Measurements from ENCODE around the gene PTPRD.

The PTPRD gene

DNA sequence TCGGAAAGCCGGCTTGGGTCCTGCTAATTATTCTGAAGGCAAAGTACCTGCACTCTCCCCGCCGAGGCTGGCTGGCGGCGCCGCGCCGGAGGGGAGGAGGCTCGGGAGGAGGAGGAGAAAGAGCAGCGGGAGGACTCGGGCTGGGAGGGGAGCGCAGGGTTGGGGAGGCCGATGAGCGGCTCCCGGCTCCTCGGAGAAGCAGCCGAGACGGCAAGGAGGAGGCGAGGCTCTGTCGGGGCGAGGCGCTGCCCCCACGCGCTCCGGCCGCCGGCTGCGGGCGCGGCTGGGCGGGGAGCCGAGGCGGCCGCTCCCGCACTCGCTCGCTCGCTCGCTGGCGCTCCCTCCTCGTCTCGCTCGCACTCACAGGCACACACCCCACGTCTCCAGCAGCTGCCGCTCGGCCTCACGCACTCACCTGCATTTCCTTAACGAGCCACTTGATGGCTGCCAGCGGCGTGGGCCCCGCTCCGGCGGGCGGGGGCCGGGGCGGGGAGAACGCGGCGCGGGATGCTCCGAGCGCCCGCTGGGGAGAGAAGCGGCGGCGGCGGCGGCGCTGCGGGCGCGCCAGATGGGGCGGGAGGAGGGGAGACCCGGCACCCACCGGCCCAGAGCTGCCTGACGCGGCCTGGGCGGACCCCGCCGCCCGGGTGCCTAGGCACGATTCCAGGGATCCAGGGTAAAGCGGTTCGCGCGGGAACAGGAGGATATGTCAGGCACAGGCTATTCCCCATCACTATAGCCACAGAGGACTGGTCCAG lies at the start of gene PTPRD:
TSS of gene PTPRD (minus strand) at position 362 of the 758 bp plus-strand sequence.
- Histone ChIP-seq H3K4me3 (ENCODE audit: low read length) (peak within 1 kb of the TSS; percentile 65), H3K9me3 (ENCODE audit: control insufficient read depth, low read depth, low read length) (no peaks in the 10 kb centered on the region), H3K4me1 (ENCODE audit: control insufficient read depth, low read depth, low read length) (peaks cover 9% of the 10 kb centered on the region), H3K27ac (ENCODE audit: low read length) (no peak within 1 kb of the TSS), H3K27me3 (ENCODE audit: control insufficient read depth, insufficient read depth, low read length) (peaks cover 42% of the 10 kb centered on the region), H3K9ac (ENCODE audit: low read length) (peak within 1 kb of the TSS; percentile 1), H3K36me3 (ENCODE audit: control insufficient read depth, low read depth, low read length) (no peaks in the 10 kb centered on the region)

- Histone ChIP-seq H3K4me3 (ENCODE audit: low read length) (no peak overlapping the region), H3K27me3 (ENCODE audit: control insufficient read depth, insufficient read depth, low read length) (no peaks in the 10 kb centered on the region), H3K36me3 (ENCODE audit: control insufficient read depth, low read depth, low read length) (no peaks in the 10 kb centered on the region), H3K9me3 (ENCODE audit: control insufficient read depth, low read depth, low read length) (no peaks in the 10 kb centered on the region), H3K27ac (ENCODE audit: low read length) (no peak overlapping the region), H3K9ac (ENCODE audit: low read length) (no peak overlapping the region), H3K4me1 (ENCODE audit: control insufficient read depth, low read depth, low read length) (no peaks in the 10 kb centered on the region)
Observed at GRCh38 chr9:10661994-10662393, 49.2 kb upstream of the PTPRD start.

GRCh38 chr9:10661376-10661775 lies 48.6 kb upstream of the PTPRD start:
- Histone ChIP-seq H3K36me3 (ENCODE audit: control insufficient read depth, low read depth, low read length) (no peaks in the 10 kb centered on the region), H3K4me1 (ENCODE audit: control insufficient read depth, low read depth, low read length) (no peaks in the 10 kb centered on the region), H3K27me3 (ENCODE audit: control insufficient read depth, insufficient read depth, low read length) (no peaks in the 10 kb centered on the region), H3K9ac (ENCODE audit: low read length) (no peak overlapping the region), H3K9me3 (ENCODE audit: control insufficient read depth, low read depth, low read length) (no peaks in the 10 kb centered on the region), H3K27ac (ENCODE audit: low read length) (no peak overlapping the region), H3K4me3 (ENCODE audit: low read length) (no peak overlapping the region)

DNA sequence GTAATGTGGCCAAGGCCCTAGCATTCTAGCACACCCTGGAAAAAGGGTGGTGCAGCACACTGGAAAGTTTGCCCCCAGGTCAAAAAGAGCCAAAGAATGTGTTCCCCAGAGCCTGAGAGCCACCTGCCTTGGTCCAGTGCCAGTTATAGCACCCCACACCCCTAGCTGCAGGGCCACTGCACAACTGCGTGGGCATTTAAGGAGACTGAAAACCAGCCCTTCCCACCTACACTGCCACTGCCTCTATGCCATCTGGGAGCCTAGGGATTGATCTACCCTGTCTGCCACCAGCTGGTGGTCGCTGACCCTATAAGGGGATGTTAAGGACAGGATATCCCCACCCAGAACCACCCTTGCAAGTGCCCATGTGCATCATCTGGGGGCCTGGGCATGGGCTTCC lies 38.2 kb upstream of the PTPRD start:
- Histone ChIP-seq H3K36me3 (ENCODE audit: control insufficient read depth, low read depth, low read length) (no peaks in the 10 kb centered on the region), H3K27me3 (ENCODE audit: control insufficient read depth, insufficient read depth, low read length) (no peaks in the 10 kb centered on the region), H3K9ac (ENCODE audit: low read length) (no peak overlapping the region), H3K27ac (ENCODE audit: low read length) (no peak overlapping the region), H3K4me3 (ENCODE audit: low read length) (no peak overlapping the region), H3K9me3 (ENCODE audit: control insufficient read depth, low read depth, low read length) (no peaks in the 10 kb centered on the region), H3K4me1 (ENCODE audit: control insufficient read depth, low read depth, low read length) (no peaks in the 10 kb centered on the region)

DNA sequence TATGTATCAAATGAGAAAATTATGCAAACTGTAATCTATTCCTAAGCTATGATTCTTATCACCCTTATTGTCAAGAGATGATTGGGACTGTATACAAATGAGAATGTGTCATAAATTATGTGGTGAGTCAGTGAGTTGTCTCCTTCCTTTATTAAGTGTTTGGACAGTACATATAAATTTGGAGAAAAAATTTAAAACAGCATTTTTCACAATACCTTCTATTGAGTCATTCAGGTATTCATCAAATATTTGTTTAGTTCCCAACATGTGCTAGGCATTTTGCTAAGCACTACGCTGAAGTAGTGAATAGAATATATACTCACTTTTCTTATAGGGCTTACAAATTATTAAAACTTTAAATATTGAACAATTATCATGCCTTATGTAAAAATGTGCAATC lies 36.3 kb upstream of the PTPRD start:
- Histone ChIP-seq H3K9ac (ENCODE audit: low read length) (no peak overlapping the region), H3K27ac (ENCODE audit: low read length) (no peak overlapping the region), H3K9me3 (ENCODE audit: control insufficient read depth, low read depth, low read length) (no peaks in the 10 kb centered on the region), H3K27me3 (ENCODE audit: control insufficient read depth, insufficient read depth, low read length) (no peaks in the 10 kb centered on the region), H3K4me3 (ENCODE audit: low read length) (no peak overlapping the region), H3K36me3 (ENCODE audit: control insufficient read depth, low read depth, low read length) (no peaks in the 10 kb centered on the region), H3K4me1 (ENCODE audit: control insufficient read depth, low read depth, low read length) (no peaks in the 10 kb centered on the region)

GRCh38 chr9:10633785-10634184 lies 21.0 kb upstream of the PTPRD start:
- no peaks in the 10 kb centered on the region for H3K4me1 ChIP-seq (ENCODE audit: control insufficient read depth, low read depth, low read length)
- no peaks in the 10 kb centered on the region for H3K27me3 ChIP-seq (ENCODE audit: control insufficient read depth, insufficient read depth, low read length)
- no peaks in the 10 kb centered on the region for H3K36me3 ChIP-seq (ENCODE audit: control insufficient read depth, low read depth, low read length)
- H3K9me3 ChIP-seq (ENCODE audit: control insufficient read depth, low read depth, low read length), result no peaks in the 10 kb centered on the region
- no peak overlapping the region for H3K27ac ChIP-seq (ENCODE audit: low read length)
- no peak overlapping the region for H3K9ac ChIP-seq (ENCODE audit: low read length)
- H3K4me3 ChIP-seq (ENCODE audit: low read length), result no peak overlapping the region

DNA sequence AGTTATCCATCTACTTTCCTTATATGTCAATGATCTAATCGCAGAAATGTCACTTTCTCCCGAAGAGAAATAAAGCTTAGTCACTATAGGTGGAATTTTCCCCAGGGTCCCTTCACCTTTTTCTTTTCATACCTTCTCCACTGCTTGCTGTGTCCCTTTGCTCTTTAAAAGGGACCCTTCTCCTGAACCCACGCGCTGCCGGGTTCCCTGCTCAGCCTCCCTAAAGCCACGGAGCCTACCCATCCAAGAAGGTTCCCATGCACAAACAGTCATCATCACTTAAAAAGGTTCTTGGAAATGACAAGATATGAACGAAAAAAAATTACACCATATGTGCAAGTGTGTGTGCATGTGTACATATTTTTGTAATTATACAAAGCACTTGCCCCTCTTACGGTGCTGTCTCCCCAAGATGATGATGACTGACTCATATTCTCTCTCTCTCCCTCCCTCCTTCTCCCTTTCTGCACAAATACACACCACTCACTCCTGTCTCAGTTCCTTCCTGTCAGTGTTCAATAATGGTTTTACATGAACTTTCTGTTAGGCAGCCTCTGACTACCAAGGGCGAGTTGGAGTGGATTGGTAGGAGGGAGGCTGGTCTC lies 1.5 kb upstream of the PTPRD start:
- no peak overlapping the region for H3K4me3 ChIP-seq (ENCODE audit: low read length)
- no peak overlapping the region for H3K27ac ChIP-seq (ENCODE audit: low read length)
- peaks cover 9% of the 10 kb centered on the region for H3K4me1 ChIP-seq (ENCODE audit: control insufficient read depth, low read depth, low read length)
- H3K9me3 ChIP-seq (ENCODE audit: control insufficient read depth, low read depth, low read length), result no peaks in the 10 kb centered on the region
- H3K9ac ChIP-seq (ENCODE audit: low read length), result no peak overlapping the region
- H3K27me3 ChIP-seq (ENCODE audit: control insufficient read depth, insufficient read depth, low read length), result peaks cover 42% of the 10 kb centered on the region
- H3K36me3 ChIP-seq (ENCODE audit: control insufficient read depth, low read depth, low read length), result no peaks in the 10 kb centered on the region

GRCh38 chr9:10613419-10613818 lies 617 bp upstream of the PTPRD start:
- peaks cover 9% of the 10 kb centered on the region for H3K4me1 ChIP-seq (ENCODE audit: control insufficient read depth, low read depth, low read length)
- H3K9ac ChIP-seq (ENCODE audit: low read length), result no peak overlapping the region
- H3K36me3 ChIP-seq (ENCODE audit: control insufficient read depth, low read depth, low read length), result no peaks in the 10 kb centered on the region
- peaks cover 42% of the 10 kb centered on the region for H3K27me3 ChIP-seq (ENCODE audit: control insufficient read depth, insufficient read depth, low read length)
- peak overlapping the region; percentile 65 for H3K4me3 ChIP-seq (ENCODE audit: low read length)
- no peaks in the 10 kb centered on the region for H3K9me3 ChIP-seq (ENCODE audit: control insufficient read depth, low read depth, low read length)
- no peak overlapping the region for H3K27ac ChIP-seq (ENCODE audit: low read length)

GRCh38 chr9:10605388-10605787 lies 7.4 kb downstream of the PTPRD start:
- no peaks in the 10 kb centered on the region for H3K9me3 ChIP-seq (ENCODE audit: control insufficient read depth, low read depth, low read length)
- no peak overlapping the region for H3K9ac ChIP-seq (ENCODE audit: low read length)
- no peak overlapping the region for H3K4me3 ChIP-seq (ENCODE audit: low read length)
- no peaks in the 10 kb centered on the region for H3K36me3 ChIP-seq (ENCODE audit: control insufficient read depth, low read depth, low read length)
- H3K27ac ChIP-seq (ENCODE audit: low read length), result no peak overlapping the region
- no peaks in the 10 kb centered on the region for H3K27me3 ChIP-seq (ENCODE audit: control insufficient read depth, insufficient read depth, low read length)
- H3K4me1 ChIP-seq (ENCODE audit: control insufficient read depth, low read depth, low read length), result no peaks in the 10 kb centered on the region

- H3K9ac ChIP-seq (ENCODE audit: low read length), result no peak overlapping the region
Observed at GRCh38 chr9:10604927-10605326, 7.9 kb downstream of the PTPRD start.

DNA sequence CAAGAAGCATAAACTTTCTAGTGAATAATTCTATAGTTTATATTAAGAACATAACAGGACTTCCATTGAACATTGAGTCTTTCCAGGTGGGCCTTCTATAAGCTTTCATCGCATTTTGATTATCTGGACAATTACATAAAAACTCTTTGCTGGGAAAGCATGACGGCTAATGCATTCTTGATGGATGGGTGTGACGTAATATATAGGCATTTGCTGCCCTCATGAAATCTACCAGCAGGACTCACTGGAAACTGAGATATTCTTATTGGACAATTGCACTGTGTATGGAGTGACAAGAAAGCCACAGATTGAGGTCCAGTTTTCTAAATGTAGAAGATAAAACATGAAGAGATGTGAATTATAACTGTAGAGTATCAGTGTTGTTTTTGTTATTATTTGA lies 15.0 kb downstream of the PTPRD start:
- H3K9me3 ChIP-seq (ENCODE audit: control insufficient read depth, low read depth, low read length), result no peaks in the 10 kb centered on the region
- H3K36me3 ChIP-seq (ENCODE audit: control insufficient read depth, low read depth, low read length), result no peaks in the 10 kb centered on the region
- no peak overlapping the region for H3K9ac ChIP-seq (ENCODE audit: low read length)
- H3K4me1 ChIP-seq (ENCODE audit: control insufficient read depth, low read depth, low read length), result no peaks in the 10 kb centered on the region
- no peak overlapping the region for H3K27ac ChIP-seq (ENCODE audit: low read length)
- H3K4me3 ChIP-seq (ENCODE audit: low read length), result no peak overlapping the region
- H3K27me3 ChIP-seq (ENCODE audit: control insufficient read depth, insufficient read depth, low read length), result no peaks in the 10 kb centered on the region

More at GRCh38 chr9:10604927-10605326, 7.9 kb downstream of the PTPRD start:
- no peaks in the 10 kb centered on the region for H3K27me3 ChIP-seq (ENCODE audit: control insufficient read depth, insufficient read depth, low read length)
- no peaks in the 10 kb centered on the region for H3K4me1 ChIP-seq (ENCODE audit: control insufficient read depth, low read depth, low read length)
- no peaks in the 10 kb centered on the region for H3K9me3 ChIP-seq (ENCODE audit: control insufficient read depth, low read depth, low read length)
- no peaks in the 10 kb centered on the region for H3K36me3 ChIP-seq (ENCODE audit: control insufficient read depth, low read depth, low read length)
- no peak overlapping the region for H3K4me3 ChIP-seq (ENCODE audit: low read length)
- no peak overlapping the region for H3K27ac ChIP-seq (ENCODE audit: low read length)

DNA sequence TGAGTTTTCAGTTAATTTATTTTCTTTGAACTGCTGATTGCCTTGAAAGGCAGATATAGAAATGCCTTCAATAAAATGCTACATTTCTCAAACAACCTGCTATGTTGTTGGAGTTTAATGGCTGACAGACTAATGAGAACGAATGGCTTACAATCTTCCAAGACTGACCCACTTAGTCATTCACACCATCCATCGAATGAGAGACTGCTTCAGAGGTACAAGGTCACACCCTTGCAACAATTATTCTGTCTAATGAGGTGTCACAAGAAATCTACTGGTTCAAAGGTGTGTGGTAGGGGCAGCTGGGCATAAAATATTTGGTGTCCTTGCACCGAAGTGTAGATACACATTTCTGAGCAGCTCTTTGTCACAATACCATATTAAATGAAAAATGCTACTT lies 18.3 kb downstream of the PTPRD start:
- Histone ChIP-seq H3K36me3 (ENCODE audit: control insufficient read depth, low read depth, low read length) (no peaks in the 10 kb centered on the region), H3K9me3 (ENCODE audit: control insufficient read depth, low read depth, low read length) (no peaks in the 10 kb centered on the region), H3K9ac (ENCODE audit: low read length) (no peak overlapping the region), H3K4me1 (ENCODE audit: control insufficient read depth, low read depth, low read length) (no peaks in the 10 kb centered on the region), H3K4me3 (ENCODE audit: low read length) (no peak overlapping the region), H3K27ac (ENCODE audit: low read length) (no peak overlapping the region), H3K27me3 (ENCODE audit: control insufficient read depth, insufficient read depth, low read length) (no peaks in the 10 kb centered on the region)
